ENCODE measurements around the gene KRTAP5-4.
"Not testable (repeated sequence)": the region's sequence is repeated elsewhere in the genome, so short reads cannot be mapped to it uniquely, and the experiment has no call there.

Gene KRTAP5-4, protein sequence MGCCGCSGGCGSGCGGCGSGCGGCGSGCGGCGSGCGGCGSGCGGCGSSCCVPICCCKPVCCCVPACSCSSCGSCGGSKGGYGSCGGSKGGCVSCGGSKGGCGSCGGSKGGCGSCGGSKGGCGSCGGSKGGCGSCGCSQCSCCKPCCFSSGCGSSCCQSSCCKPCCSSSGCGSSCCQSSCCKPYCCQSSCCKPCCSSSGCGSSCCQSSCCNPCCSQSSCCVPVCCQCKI

DNA sequence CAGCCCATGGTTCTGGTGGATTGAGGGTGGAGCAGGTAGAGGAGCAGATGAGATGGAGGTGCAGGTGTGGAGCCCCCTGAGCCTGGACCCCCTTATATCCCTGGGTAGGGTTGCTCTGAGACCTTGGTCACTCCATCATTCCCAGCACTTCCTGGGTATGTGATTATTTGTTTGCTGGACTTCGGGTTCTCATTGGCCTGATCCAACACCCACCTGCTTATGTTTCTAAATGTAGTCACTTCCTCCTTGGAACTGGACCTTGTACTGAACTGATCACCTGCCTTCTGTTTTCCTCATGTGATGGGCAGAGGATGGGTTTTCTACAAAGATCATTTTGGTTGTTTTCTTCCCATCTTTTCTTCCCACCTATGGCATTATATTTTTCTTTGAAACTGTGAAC is at the start of gene KRTAP5-4:
TSS of gene KRTAP5-4 (minus strand) at position 53 of the 400 bp plus-strand sequence. CDS start at position 8, 45 bp downstream.
- DNase-seq (ENCODE audit: low spot score), result no peak

GRCh38 chr11:1671658-1672057 is 49.7 kb upstream of the KRTAP5-4 start:
- no peak for DNase-seq (ENCODE audit: low spot score)

GRCh38 chr11:1670905-1671371 is 49.0 kb upstream of the KRTAP5-4 start:
- DNase-seq (ENCODE audit: low spot score), result no peak

DNA sequence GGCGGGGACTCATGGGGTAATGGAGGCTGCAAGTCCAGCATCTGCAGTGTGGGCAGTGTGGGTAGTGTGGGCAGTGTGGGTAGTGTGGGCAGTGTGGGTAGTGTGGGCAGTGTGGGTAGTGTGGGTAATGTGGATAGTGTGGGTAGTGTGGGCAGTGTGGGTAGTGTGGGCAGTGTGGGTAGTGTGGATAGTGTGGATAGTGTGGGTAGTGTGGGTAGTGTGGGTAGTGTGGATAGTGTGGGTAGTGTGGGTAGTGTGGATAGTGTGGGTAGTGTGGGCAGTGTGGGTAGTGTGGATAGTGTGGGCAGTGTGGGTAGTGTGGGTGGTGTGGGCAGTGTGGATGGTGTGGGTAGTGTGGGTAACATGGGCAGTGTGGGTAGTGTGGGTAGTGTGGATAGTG is 48.5 kb upstream of the KRTAP5-4 start:
- not testable (repeated sequence) for DNase-seq (ENCODE audit: low spot score)

DNA sequence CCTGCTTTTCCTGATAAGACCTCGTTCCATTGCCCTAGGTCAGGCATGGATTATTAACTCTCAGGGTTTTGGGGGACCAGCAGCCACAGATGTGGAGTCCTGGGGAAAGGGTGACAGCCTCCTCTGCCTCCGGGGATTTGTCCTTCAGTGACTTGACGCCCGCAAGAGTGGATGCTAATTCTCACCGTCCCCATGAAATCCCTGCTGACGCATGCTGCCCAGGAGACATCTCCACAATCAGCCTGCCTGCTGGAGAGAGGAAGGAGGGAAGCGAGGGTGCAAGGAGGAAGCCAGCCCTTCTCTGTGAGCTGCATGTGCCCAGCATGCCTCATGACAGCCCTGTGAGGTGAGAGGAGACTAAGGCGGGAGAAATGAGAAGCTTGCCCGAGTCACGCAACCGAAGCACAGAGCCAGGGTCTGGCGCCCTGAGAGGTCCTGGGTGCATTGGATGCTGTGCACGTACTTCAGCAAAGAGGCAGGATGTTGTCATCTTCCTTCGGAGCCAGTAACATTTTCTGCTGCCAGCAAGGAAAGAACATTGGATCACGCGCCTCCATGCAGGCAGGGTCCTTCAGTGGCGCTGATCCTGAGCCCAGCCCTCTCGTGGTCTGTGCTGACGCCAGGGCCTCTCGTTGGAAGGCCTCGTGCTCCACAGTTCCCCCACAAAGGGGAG is 47.7 kb upstream of the KRTAP5-4 start:
- no peak for DNase-seq (ENCODE audit: low spot score)

DNA sequence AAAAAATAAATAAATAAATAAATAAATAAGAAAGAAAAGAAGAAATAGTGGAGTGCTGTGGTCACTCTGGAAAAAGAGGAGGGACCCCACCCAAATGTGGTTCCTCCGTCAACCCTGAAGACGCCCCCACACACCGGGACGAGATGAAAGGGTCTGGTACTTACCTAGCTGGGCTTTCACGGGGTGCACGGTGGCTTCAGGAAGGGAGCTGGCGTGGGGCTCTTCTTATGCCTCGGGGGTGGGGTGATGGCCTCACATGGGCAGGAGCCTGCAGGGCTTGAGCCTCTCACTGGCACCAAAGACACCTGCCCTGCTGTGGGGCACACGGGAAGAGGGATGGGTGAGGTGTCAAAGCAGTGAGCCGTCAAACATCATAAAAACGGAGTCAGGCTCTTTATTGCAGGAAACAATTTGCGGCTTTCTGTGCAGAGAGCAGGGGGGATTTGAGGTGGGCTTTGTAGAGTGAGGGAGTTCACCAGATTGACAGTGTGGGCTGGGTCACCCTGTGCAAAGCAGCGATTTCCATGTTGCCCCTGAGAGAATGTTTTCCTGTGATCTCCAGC is 47.1 kb upstream of the KRTAP5-4 start:
- no peak for DNase-seq (ENCODE audit: low spot score)

- no peak for DNase-seq (ENCODE audit: low spot score)
Observed at GRCh38 chr11:1667906-1668305, 46.0 kb upstream of the KRTAP5-4 start.

DNA sequence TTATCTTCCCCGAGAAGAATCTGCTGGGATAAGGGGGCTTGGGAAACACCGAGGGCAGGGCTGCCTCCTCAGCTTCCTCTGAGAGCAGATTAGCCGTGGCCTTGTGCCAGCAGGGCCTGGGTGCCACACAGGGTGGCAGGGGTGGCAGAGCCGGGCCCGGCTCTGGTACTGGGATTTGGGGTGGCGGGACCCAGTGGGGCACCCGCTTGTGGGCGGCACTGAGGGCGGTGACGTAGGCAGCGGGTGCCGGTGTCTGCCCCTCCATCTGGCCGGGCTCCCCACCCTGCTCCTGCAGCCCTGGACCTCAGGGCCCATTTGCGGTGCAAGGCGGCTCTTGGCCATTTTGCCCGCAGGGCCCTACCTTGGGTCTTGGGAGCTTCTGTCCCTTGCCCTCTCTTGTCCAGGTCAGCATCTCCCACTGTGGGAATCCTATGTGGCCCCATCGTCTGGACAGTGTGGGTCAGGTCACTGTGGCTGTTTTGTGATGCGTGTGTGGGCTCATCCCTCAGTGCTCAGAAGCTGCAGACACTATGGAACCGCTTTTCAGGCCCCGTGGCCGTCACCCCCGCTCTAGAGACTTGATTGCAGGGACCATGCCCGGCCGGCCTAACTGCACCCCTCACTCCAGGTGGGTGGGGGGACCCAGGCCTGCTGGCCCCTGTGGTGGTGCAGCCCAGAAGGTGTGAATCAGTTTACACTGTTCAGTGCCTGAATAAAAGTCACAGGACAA is 45.3 kb upstream of the KRTAP5-4 start:
- DNase-seq (ENCODE audit: low spot score), result no peak

DNA sequence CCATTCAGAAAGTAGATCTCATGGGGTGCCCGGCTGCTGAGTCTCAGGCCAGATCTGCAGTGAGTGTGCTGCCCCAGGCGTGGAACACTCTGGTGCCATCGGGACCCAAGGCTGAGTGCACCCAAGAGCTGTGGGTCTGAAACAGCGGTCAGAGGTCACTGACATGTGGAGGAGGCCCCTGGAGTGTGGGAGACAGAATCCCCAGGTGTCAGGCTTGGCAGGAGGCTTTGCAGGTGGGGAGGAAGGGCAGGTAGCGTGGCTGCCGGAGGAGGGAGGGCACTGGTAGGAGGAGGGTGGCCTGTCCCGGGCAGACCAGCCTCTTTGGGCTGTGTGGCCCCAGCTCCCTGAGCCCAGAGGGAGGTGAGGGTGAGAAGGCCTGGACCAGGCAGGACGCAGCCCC is 43.4 kb upstream of the KRTAP5-4 start:
- DNase-seq (ENCODE audit: low spot score), result no peak

- not testable (repeated sequence) for DNase-seq (ENCODE audit: low spot score)
Observed at GRCh38 chr11:1662699-1663283, 40.9 kb upstream of the KRTAP5-4 start.

GRCh38 chr11:1661454-1662269 is 39.7 kb upstream of the KRTAP5-4 start:
- not testable (repeated sequence) for DNase-seq (ENCODE audit: low spot score)

GRCh38 chr11:1660111-1660867 is 38.4 kb upstream of the KRTAP5-4 start:
- no peak for DNase-seq (ENCODE audit: low spot score)

- no peak for DNase-seq (ENCODE audit: low spot score)
Observed at GRCh38 chr11:1659506-1659905, 37.6 kb upstream of the KRTAP5-4 start.

GRCh38 chr11:1656670-1657069 is 34.7 kb upstream of the KRTAP5-4 start:
- DNase-seq (ENCODE audit: low spot score), result no peak

GRCh38 chr11:1656061-1656441 is 34.1 kb upstream of the KRTAP5-4 start:
- no peak for DNase-seq (ENCODE audit: low spot score)

- no peak for DNase-seq (ENCODE audit: low spot score)
Observed at GRCh38 chr11:1655168-1656060, 33.5 kb upstream of the KRTAP5-4 start.

- no peak for DNase-seq (ENCODE audit: low spot score)
Observed at GRCh38 chr11:1654388-1655167, 32.6 kb upstream of the KRTAP5-4 start.

- DNase-seq (ENCODE audit: low spot score), result no peak
Observed at GRCh38 chr11:1653541-1654387, 31.8 kb upstream of the KRTAP5-4 start.

Data from hepatic stellate cell (primary cell).